Measurements from ENCODE around the gene FAM53B.

GRCh38 chr10:124595143-124595883 is 148.9 kb downstream of the FAM53B start:
- TF ChIP-seq YY1 (tag by site-specific recombination; IDR thresholded peaks at IDR 0.05): no peak
- no peak for TF ChIP-seq ZNF416 (tag by site-specific recombination; IDR thresholded peaks at IDR 0.05)
- no peak for TF ChIP-seq ZNF23 (tag by site-specific recombination; IDR thresholded peaks at IDR 0.05; ENCODE audit: borderline replicate concordance)
- no peak for TF ChIP-seq ZNF449 (tag by site-specific recombination; IDR thresholded peaks at IDR 0.05)
- TF ChIP-seq ZNF561 (tag by site-specific recombination; IDR thresholded peaks at IDR 0.05; ENCODE audit: borderline replicate concordance): no peak
- TF ChIP-seq ZBTB49 (tag by site-specific recombination; IDR thresholded peaks at IDR 0.05; ENCODE audit: low read depth): no peak
- no peak for TF ChIP-seq CTCF (tag by site-specific recombination; IDR thresholded peaks at IDR 0.05)
- no peak for TF ChIP-seq ZBTB17 (tag by site-specific recombination; IDR thresholded peaks at IDR 0.05)
- no peak for TF ChIP-seq ZNF560 (tag by site-specific recombination; IDR thresholded peaks at IDR 0.05; ENCODE audit: borderline replicate concordance)
